PC-3 (cell line): ENCODE measurements around the gene DIP2C.

Experiments used
- EZH2 ChIP-seq: fragments of 300-600 bp; sonication (generic); IDR thresholded peaks from one replicate; pipeline ENCODE4 v1.6.1; 2017; ENCODE audit warnings: antibody characterized with exemption, mild to moderate bottlenecking, low read length; ENCODE audit not compliant: unreplicated experiment
- EZH2phosphoT487 ChIP-seq: fragments of 300-600 bp; sonication (generic); IDR thresholded peaks from 2 replicates; pipeline ENCODE4 v1.6.1; 2018; ENCODE audit warnings: mild to moderate bottlenecking, antibody characterized with exemption, low read length, borderline replicate concordance
- TF ChIP-seq, protein P1 (sequence below): fragments of 300-600 bp; sonication (generic); conservative IDR thresholded peaks from 2 replicates; pipeline ENCODE4 v1.5.1; 2017; ENCODE audit warnings: antibody characterized with exemption, low read depth, mild to moderate bottlenecking, low read length

DNA sequence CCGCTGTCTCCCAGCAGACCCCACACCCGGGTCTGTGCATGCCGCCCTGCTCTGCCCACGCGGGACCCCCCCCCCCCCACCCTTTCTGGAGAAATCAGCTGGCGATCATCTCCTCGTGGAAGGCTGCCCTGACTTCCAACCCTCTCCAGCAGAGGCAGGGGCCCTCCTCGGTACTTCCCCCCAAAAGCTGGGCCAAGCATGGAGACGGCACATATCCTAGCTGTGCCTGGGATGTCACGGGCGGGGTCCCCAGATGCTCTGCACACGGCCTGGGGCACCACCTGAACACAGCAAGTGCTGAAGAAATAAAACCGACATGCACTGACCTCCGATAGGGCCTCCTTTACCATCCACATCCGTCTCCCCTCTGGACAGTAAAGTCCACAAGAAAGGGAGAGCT is 96.0 kb downstream of the DIP2C start:
- TF ChIP-seq, protein P1, sequence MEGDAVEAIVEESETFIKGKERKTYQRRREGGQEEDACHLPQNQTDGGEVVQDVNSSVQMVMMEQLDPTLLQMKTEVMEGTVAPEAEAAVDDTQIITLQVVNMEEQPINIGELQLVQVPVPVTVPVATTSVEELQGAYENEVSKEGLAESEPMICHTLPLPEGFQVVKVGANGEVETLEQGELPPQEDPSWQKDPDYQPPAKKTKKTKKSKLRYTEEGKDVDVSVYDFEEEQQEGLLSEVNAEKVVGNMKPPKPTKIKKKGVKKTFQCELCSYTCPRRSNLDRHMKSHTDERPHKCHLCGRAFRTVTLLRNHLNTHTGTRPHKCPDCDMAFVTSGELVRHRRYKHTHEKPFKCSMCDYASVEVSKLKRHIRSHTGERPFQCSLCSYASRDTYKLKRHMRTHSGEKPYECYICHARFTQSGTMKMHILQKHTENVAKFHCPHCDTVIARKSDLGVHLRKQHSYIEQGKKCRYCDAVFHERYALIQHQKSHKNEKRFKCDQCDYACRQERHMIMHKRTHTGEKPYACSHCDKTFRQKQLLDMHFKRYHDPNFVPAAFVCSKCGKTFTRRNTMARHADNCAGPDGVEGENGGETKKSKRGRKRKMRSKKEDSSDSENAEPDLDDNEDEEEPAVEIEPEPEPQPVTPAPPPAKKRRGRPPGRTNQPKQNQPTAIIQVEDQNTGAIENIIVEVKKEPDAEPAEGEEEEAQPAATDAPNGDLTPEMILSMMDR, result no peak
- TF ChIP-seq EZH2 (no peak), EZH2phosphoT487 (no peak)
